Measurements from ENCODE around the gene HADHA.

DNA sequence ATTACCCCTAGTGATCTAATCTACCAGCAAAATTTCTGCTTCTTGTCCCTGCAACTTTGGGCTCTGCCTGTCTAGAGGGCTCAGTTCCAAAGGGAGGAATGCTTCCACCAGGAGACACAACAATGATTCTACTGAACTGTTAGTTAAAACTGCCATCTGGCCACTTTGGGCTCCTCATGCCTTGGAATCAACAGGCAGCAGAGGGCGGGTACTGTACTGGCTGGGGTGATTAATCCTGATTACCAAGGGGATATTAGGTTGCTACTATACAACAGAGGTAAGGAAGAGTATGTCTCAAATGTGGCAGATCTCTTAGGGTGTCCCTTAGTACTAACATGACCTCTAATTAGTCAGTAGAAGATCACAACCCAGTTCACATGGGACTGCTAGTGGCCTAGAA lies 21.4 kb downstream of the HADHA start:
- TF ChIP-seq ZNF274 (IDR thresholded peaks at IDR 0.05; ENCODE audit: low read depth, low read length): no peak
- no peak for TF ChIP-seq SUZ12 (IDR thresholded peaks at IDR 0.05; ENCODE audit: extremely low read depth, insufficient read depth, insufficient read length)
